Measurements from ENCODE around the gene IL13.

The IL13 gene

GRCh38 chr5:132669966-132670882 is 12.3 kb downstream of the IL13 start:
- DNase-seq (ENCODE audit: low read depth in 2 of 2) = no peak

GRCh38 chr5:132671000-132671399 is 13.0 kb downstream of the IL13 start:
- DNase-seq (ENCODE audit: low read depth in 2 of 2) = no peak

- no peak for DNase-seq (ENCODE audit: low read depth in 2 of 2)
Observed at GRCh38 chr5:132673488-132673887, 15.5 kb downstream of the IL13 start.

GRCh38 chr5:132673939-132674630 is 16.1 kb downstream of the IL13 start, which contains the start of gene IL4:
Gene IL4, plus strand, starts transcription at chr5:132673989. Its CDS starts 62 bp downstream, at chr5:132674051.
- no peak for DNase-seq (ENCODE audit: low read depth in 2 of 2)

GRCh38 chr5:132674671-132675506 is 16.9 kb downstream of the IL13 start:
- DNase-seq (ENCODE audit: low read depth in 2 of 2) = no peak

- no peak for DNase-seq (ENCODE audit: low read depth in 2 of 2)
Observed at GRCh38 chr5:132675936-132676689, 18.1 kb downstream of the IL13 start.

- no peak for DNase-seq (ENCODE audit: low read depth in 2 of 2)
Observed at GRCh38 chr5:132677191-132677590, 19.2 kb downstream of the IL13 start.

- DNase-seq (ENCODE audit: low read depth in 2 of 2) = no peak
Observed at GRCh38 chr5:132677682-132678400, 19.9 kb downstream of the IL13 start.

- DNase-seq (ENCODE audit: low read depth in 2 of 2) = no peak
Observed at GRCh38 chr5:132678735-132679134, 20.8 kb downstream of the IL13 start.

- no peak for DNase-seq (ENCODE audit: low read depth in 2 of 2)
Observed at GRCh38 chr5:132679166-132679565, 21.2 kb downstream of the IL13 start.

- DNase-seq (ENCODE audit: low read depth in 2 of 2) = no peak
Observed at GRCh38 chr5:132679717-132680380, 21.9 kb downstream of the IL13 start.

- no peak for DNase-seq (ENCODE audit: low read depth in 2 of 2)
Observed at GRCh38 chr5:132680780-132681475, 23.0 kb downstream of the IL13 start.

- DNase-seq (ENCODE audit: low read depth in 2 of 2) = no peak
Observed at GRCh38 chr5:132681476-132681831, 23.5 kb downstream of the IL13 start.

- DNase-seq (ENCODE audit: low read depth in 2 of 2) = no peak
Observed at GRCh38 chr5:132681983-132682382, 24.0 kb downstream of the IL13 start.

GRCh38 chr5:132684491-132684890 is 26.5 kb downstream of the IL13 start:
- no peak for DNase-seq (ENCODE audit: low read depth in 2 of 2)

- no peak for DNase-seq (ENCODE audit: low read depth in 2 of 2)
Observed at GRCh38 chr5:132684922-132685720, 27.1 kb downstream of the IL13 start.

GRCh38 chr5:132686193-132686592 is 28.2 kb downstream of the IL13 start:
- DNase-seq (ENCODE audit: low read depth in 2 of 2) = no peak

- no peak for DNase-seq (ENCODE audit: low read depth in 2 of 2)
Observed at GRCh38 chr5:132687995-132688394, 30.0 kb downstream of the IL13 start.
